ENCODE results near the gene SLC18A2.

GRCh38 chr10:117226813-117227451, 14.0 kb upstream of the SLC18A2 start:
- no peak for TF ChIP-seq EZH2 (IDR thresholded peaks at IDR 0.05; ENCODE audit: insufficient read depth, poor library complexity, severe bottlenecking)
- no peak for TF ChIP-seq EZH2phosphoT487 (IDR thresholded peaks at IDR 0.05; ENCODE audit: insufficient read depth, low read depth)
